Neural progenitor cell (in vitro differentiated cells): ENCODE results near the gene MRPS14. TPM values are rescaled to one million over a fixed set of nuclear protein-coding genes. Genes with fewer than 3 reads are reported as not detected.

Experiments
- DNase-seq: peaks from one replicate; pipeline ENCODE4 v3.0.0-alpha.2; 2016; ENCODE audit warnings: low spot score
- H2AFZ ChIP-seq: fragments of 200-600 bp; sonication (generic); replicated peaks from 2 replicates; pipeline ENCODE4 v1.6.1; 2016; ENCODE audit warnings: antibody characterized with exemption
- H3F3A ChIP-seq: fragments of 200-600 bp; sonication (generic); 2 replicates; pipeline ENCODE4 v1.6.1; 2016; ENCODE audit warnings: antibody characterized with exemption, low read depth
- H3K27ac ChIP-seq: fragments of 200-600 bp; sonication (generic); 2 replicates; pipeline ENCODE4 v1.5.1; 2016; ENCODE audit warnings: mild to moderate bottlenecking
- H3K27me3 ChIP-seq: fragments of 200-600 bp; sonication (generic); 2 replicates; pipeline ENCODE4 v1.6.1; 2016; ENCODE audit warnings: mild to moderate bottlenecking, moderate library complexity
- H3K36me3 ChIP-seq: fragments of 200-600 bp; sonication (generic); 2 replicates; pipeline ENCODE4 v1.5.1; 2016
- H3K4me1 ChIP-seq: fragments of 200-600 bp; sonication (generic); 2 replicates; pipeline ENCODE4 v1.6.1; 2016; ENCODE audit warnings: mixed run types
- H3K4me2 ChIP-seq: fragments of 200-600 bp; sonication (generic); 2 replicates; pipeline ENCODE4 v1.6.1; 2016
- H3K4me3 ChIP-seq: fragments of 200-600 bp; sonication (generic); 2 replicates; pipeline ENCODE4 v1.5.1; 2016
- H3K79me2 ChIP-seq: fragments of 200-600 bp; sonication (generic); 2 replicates; pipeline ENCODE4 v1.6.1; 2016; ENCODE audit warnings: low read depth
- H3K9ac ChIP-seq: fragments of 200-600 bp; sonication (generic); 2 replicates; pipeline ENCODE4 v1.6.1; 2016
- H3K9me3 ChIP-seq: fragments of 200-600 bp; sonication (generic); 2 replicates; pipeline ENCODE4 v1.5.1; 2016; ENCODE audit warnings: low read depth
- H4K20me1 ChIP-seq: fragments of 200-600 bp; sonication (generic); 2 replicates; pipeline ENCODE4 v1.6.1; 2016; ENCODE audit warnings: low read depth
- H3K27ac Mint-ChIP-seq: 3 replicates; pipeline ENCODE4 v1.8.0; 2021; ENCODE audit warnings: mixed read lengths
- H3K27me3 Mint-ChIP-seq: 2 replicates; pipeline ENCODE4 v1.8.0; 2022; ENCODE audit warnings: low read depth, mild to moderate bottlenecking, inconsistent platforms, moderate library complexity, mixed read lengths; ENCODE audit not compliant: insufficient read depth
- H3K36me3 Mint-ChIP-seq: 3 replicates; pipeline ENCODE4 v1.8.0; 2021; ENCODE audit warnings: mixed read lengths
- H3K4me1 Mint-ChIP-seq: 3 replicates; pipeline ENCODE4 v1.8.0; 2021; ENCODE audit warnings: mixed read lengths
- H3K4me3 Mint-ChIP-seq: 3 replicates; pipeline ENCODE4 v1.8.0; 2021; ENCODE audit warnings: mild to moderate bottlenecking, moderate library complexity, mixed read lengths
- H3K9me3 Mint-ChIP-seq: 3 replicates; pipeline ENCODE4 v1.8.0; 2020; ENCODE audit warnings: mixed read lengths
- CTCF ChIP-seq: fragments of 200-600 bp; sonication (generic); IDR thresholded peaks from 2 replicates; pipeline ENCODE4 v1.5.1; 2017; ENCODE audit warnings: antibody characterized with exemption, mild to moderate bottlenecking
- EZH2 ChIP-seq: fragments of 200-600 bp; sonication (generic); IDR thresholded peaks from 2 replicates; pipeline ENCODE4 v1.6.1; 2017; ENCODE audit warnings: antibody characterized with exemption, mild to moderate bottlenecking, moderate library complexity
- EZH2phosphoT487 ChIP-seq: fragments of 200-600 bp; sonication (generic); IDR thresholded peaks from 2 replicates; pipeline ENCODE4 v1.6.1; 2017; ENCODE audit warnings: antibody characterized with exemption
- total RNA-seq: library from RNA; depleted of rRNA; stranded (reverse); fragments of >200 nt; gene quantifications from 2 replicates; pipeline ENCODE4 v1.2.3, GENCODE V29; 2015; ENCODE audit warnings: low replicate concordance

The MRPS14 gene
- total RNA-seq, 1 donor from 2014 or later, result 35.1 TPM

GRCh38 chr1:175071276-175071943 lies 48.2 kb upstream of the MRPS14 start:
- Mint-ChIP-seq H3K4me3 (no peak overlapping the region), H3K4me1 (peaks cover 33% of the 10 kb centered on the region), H3K27me3 (peaks cover 7% of the 10 kb centered on the region), H3K9me3 (no peaks in the 10 kb centered on the region), H3K36me3 (no peaks in the 10 kb centered on the region), H3K27ac (peak overlapping the region; percentile 35)
- DNase-seq, result no peak
- Histone ChIP-seq H3K9ac (no peak overlapping the region), H3K36me3 (no peaks in the 10 kb centered on the region), H3K4me3 (no peak overlapping the region), H3K79me2 (no peaks in the 10 kb centered on the region), H3F3A (no peaks in the 10 kb centered on the region), H3K4me2 (no peak overlapping the region), H3K27me3 (no peaks in the 10 kb centered on the region), H3K9me3 (no peaks in the 10 kb centered on the region), H2AFZ (no peak overlapping the region), H3K4me1 (no peaks in the 10 kb centered on the region), H3K27ac (no peak overlapping the region), H4K20me1 (no peaks in the 10 kb centered on the region)
- TF ChIP-seq EZH2phosphoT487 (no peak), CTCF (no peak), EZH2 (no peak)

DNA sequence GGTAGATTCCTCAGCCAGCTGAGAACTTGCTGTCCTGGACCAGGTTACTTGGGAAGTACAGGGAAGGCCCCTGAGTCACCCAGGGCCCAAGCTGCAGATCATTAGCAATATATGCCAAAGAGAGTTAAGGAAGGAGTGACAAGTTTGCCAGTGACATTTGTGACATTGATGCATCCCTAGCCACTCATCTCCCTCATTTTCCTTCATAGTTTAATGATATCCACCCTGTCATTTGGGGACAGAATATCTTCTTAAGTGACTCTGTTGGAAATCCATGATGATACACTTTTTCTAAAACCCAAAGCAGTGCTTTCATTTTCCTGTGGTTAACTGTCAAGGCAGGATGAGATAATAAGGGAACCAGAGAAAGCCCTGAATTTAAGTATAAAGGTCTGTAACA lies 47.6 kb upstream of the MRPS14 start:
- no peak overlapping the region for H3K4me3 ChIP-seq
- TF ChIP-seq CTCF, result no peak
- no peak for TF ChIP-seq EZH2
- TF ChIP-seq EZH2phosphoT487, result no peak
- Mint-ChIP-seq H3K36me3 (no peaks in the 10 kb centered on the region), H3K4me3 (no peak overlapping the region), H3K4me1 (peaks cover 33% of the 10 kb centered on the region), H3K27me3 (peaks cover 7% of the 10 kb centered on the region), H3K27ac (peak overlapping the region; percentile 42), H3K9me3 (no peaks in the 10 kb centered on the region)
- H3K4me2 ChIP-seq, result no peak overlapping the region
- H3K27ac ChIP-seq, result no peak overlapping the region
- no peaks in the 10 kb centered on the region for H3K36me3 ChIP-seq
- H3K27me3 ChIP-seq, result no peaks in the 10 kb centered on the region
- DNase-seq, result no peak
- H3K4me1 ChIP-seq, result no peaks in the 10 kb centered on the region
- H3K79me2 ChIP-seq, result no peaks in the 10 kb centered on the region
- no peaks in the 10 kb centered on the region for H4K20me1 ChIP-seq
- no peak overlapping the region for H2AFZ ChIP-seq
- no peaks in the 10 kb centered on the region for H3F3A ChIP-seq
- H3K9ac ChIP-seq, result no peak overlapping the region
- H3K9me3 ChIP-seq, result no peaks in the 10 kb centered on the region

- no peaks in the 10 kb centered on the region for H3K4me1 ChIP-seq
- H3K4me3 ChIP-seq, result no peak within 1 kb of the TSS
- Mint-ChIP-seq H3K4me3 (no peak within 1 kb of the TSS), H3K27ac (peak within 1 kb of the TSS; percentile 85), H3K4me1 (peaks cover 22% of the 10 kb centered on the region), H3K27me3 (peaks cover 8% of the 10 kb centered on the region), H3K9me3 (no peaks in the 10 kb centered on the region), H3K36me3 (no peaks in the 10 kb centered on the region)
- H3K36me3 ChIP-seq, result no peaks in the 10 kb centered on the region
- H3K79me2 ChIP-seq, result no peaks in the 10 kb centered on the region
- no peaks in the 10 kb centered on the region for H3K27me3 ChIP-seq
- no peak within 1 kb of the TSS for H3K27ac ChIP-seq
- no peak for DNase-seq
- no peak within 1 kb of the TSS for H3K4me2 ChIP-seq
- H3K9ac ChIP-seq, result no peak within 1 kb of the TSS
- no peaks in the 10 kb centered on the region for H3K9me3 ChIP-seq
- no peaks in the 10 kb centered on the region for H3F3A ChIP-seq
- H4K20me1 ChIP-seq, result no peaks in the 10 kb centered on the region
- TF ChIP-seq EZH2phosphoT487 (no peak), EZH2 (no peak), CTCF (no peak)
- no peak within 1 kb of the TSS for H2AFZ ChIP-seq
These were observed 44.3 kb upstream of the MRPS14 start, which contains the start of gene TNN for GRCh38 chr1:175067362-175068106. Gene TNN, plus strand, starts transcription at chr1:175067833. Its CDS starts 9,586 bp downstream, at chr1:175077419.
